GM15510 (cell line): ENCODE results near the gene NAT8L.

Source experiments
- POLR2A ChIP-seq: IDR thresholded peaks from 3 replicates; pipeline ENCODE4 v1.6.1; 2011; ENCODE audit warnings: borderline replicate concordance; ENCODE audit not compliant: insufficient read length; ENCODE audit errors: extremely low read depth

Gene NAT8L

DNA sequence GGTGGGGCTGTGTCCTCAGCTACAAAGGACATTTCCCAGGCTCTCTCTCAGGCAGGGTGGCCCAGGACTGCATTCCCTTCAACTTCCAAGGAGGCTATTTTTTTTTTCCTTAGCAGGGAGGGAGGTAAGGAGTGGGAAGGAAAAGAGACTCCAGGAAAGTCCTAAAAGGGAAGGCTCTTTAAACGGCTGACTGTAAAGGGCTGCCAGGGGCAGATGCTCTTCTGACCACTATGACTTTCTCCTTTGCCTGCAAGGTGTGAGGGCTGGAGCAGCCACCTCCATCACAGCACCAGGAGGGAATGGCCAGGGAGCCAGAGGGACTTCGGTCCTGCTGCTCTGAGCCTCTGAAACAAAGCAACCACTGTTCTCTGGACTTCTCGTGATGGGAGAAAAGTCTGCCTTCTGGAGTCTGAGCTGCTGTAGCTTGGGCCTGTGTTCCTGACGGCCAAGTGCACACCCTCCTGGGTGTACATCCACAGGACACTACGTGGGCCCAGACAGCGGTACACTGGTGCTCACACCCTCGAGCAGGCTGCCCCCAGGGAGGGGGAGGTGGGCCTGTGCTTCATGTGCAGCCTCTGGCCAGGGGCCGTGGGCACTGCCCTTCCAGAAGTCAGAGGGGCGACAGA lies 17.9 kb downstream of the NAT8L start:
- TF ChIP-seq POLR2A: no peak

DNA sequence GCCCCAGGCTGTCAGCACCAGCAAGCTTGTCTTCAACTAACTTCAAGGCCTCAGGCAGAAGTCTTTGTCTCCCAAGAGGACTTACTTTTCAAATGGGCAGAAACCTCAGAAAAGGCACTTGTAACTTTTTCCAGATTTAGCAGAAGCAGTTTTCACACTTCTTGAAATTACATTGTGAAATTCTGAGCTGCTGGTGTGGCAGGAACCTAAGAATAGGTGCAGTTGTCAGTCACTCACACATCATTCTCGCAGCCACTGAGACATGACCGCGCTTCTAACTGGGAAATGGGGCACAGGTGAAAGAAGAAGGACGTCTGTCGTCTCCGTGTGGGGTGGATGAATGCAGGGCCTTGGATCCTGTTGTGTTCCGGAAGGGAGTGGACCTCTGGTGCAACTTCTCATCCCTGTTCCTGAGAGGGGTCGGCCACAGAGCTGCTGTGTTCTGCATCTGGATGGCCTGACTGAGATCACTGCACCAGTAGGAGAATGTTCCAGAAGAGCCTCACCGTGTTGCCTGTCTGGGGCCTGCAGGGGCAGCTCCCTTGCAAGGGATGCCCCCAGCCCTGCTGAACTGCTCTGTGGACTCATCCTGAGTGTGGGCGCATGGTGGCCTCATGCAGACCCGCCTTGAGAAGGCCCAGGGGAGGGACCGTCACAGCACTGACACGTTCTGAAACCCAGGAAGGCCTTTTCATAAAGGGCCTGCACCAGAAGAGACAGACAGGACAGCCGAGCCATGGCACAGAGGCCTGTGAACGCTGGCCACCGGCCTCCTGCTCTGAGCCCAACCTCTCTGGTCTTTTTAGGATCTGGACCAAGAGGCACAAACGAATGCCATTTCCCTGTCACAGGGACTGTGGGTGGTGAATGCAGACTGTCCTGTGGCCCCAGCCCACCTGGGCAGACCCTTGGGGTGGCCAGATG lies 18.7 kb downstream of the NAT8L start:
- TF ChIP-seq POLR2A: no peak

DNA sequence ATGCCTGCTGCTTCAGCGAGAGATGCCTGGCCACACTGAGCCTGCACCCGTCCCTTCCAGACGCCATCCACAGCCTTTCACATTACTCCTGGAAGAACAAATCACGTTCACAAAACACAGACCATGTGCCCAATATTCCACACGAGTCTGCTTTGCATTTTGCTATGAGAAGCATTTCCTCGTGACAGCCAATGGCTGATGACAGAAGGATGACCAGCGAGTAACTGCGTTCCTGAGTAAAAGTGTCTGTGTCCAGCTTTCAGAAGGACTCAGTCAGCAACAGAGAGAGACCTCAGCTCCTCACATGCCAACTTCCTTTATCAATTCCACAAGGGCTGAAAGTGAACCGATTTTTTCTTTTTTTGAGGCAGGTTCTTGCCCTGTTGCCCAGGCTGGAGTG lies 19.5 kb downstream of the NAT8L start:
- no peak for TF ChIP-seq POLR2A

DNA sequence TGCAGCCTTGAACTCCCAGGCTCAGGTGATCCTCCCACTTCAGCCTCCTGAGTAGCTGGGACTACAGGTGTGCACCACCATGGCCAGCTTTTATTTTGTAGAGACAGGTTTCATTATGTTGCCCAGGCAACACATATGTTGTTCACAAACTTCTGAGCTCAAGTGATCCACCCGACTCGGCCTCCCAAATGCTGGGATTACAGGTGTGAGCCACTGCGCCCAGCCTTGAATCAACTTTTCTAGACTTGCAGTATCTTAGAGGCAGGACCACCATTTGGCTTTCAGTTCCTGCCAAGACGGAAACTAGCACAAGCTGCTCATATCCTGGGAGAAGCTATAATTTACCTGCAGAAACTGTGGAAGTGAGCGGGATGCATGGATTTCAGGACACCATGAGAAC lies 19.9 kb downstream of the NAT8L start:
- no peak for TF ChIP-seq POLR2A

DNA sequence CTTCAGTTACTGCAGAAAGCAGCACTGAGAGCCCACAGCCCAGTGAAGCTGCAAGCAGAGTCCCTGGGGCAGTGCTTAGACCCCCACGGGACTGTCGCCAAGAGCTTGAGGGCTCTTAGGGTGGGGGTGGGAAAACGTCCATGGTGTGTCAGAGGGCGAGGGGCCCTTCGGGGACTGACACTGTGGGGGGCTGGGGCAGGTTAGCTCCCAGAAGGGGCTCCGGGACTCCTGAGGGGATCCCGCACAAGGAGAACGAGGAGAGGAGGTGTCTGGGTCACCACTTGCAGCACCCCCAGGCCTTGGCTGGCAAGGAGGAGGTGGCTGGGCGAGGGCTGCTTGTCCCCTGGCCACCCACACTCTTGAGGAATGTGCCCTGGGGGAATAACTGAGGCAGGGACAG lies 20.8 kb downstream of the NAT8L start:
- TF ChIP-seq POLR2A: no peak

DNA sequence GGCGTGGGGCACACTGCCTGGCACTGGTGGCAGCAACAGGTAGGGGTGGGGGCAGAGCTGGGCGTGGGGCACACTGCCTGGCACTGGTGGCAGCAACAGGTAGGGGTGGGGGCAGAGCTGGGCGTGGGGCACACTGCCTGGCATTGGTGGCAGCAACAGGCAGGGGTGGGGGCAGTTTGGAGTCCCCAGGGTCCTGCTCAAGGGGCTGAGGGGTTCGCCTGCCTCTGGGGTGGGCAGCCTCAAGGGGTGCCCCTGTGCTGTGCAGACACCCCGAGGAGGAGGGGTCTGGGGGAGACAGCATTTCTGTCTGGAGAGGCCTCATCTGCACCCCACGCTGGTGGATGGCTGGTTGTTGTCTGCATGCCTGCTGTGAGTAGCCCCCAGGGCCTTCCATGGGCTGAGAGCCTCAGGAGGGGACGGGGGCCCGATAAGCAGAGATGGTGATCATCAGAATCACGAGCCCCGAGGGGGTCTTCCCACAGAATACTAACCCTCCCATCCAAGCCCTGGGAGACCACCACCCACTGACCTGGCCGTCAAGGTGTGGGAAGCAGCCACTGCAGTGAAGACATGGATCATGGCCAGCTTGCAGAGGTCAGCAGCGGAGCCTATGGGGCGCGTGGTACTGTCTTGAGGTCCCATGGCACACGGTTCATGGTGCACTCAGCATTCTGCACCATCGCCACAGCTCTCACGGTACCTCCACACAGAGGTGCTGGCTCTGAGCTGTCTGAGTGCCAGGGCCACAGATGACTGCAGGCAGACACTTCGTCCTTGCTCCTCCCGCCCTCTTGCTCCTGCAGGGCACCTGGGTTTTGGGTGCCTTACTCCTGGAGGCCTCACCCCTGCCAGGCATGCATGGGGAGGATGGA lies 21.5 kb downstream of the NAT8L start:
- TF ChIP-seq POLR2A: no peak

DNA sequence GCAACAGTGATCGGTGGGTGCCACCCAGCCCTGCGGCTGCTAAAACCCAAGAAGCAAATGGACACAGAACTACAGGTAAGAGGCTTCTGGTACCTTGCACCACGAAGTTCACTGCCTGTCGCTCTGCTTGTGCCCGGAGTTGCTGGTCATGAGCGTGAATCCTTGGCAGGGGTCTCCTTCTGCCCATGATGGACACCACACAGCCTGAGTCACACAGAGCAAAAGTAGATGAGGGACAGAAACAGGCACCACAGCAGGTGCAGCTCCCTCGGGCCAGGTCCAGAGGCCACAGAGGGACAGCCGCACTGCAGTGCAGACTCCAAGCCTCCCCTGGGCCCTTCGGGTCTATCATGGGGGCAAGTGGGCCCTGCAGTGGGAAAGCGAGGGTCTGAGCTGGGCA lies 22.4 kb downstream of the NAT8L start:
- TF ChIP-seq POLR2A: no peak

DNA sequence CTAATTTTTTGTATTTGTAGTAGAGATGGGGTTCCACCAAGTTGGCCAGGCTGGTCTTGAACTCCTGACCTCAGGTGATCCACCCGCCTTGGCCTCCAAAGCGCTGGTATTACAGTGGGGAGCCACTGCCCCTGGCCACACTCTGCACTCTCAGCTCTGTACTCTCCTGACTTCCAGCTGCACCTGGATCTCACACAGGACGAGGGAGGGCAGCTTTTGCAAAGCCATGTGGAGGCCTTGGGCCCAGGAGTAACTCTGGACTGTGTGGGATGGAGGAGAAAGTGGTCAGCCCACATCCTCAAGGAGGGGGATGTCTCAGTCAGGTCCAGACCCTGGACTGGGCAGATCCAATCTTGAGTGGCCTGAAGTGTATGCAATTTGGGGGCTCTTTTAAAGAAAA lies 23.0 kb downstream of the NAT8L start:
- no peak for TF ChIP-seq POLR2A

DNA sequence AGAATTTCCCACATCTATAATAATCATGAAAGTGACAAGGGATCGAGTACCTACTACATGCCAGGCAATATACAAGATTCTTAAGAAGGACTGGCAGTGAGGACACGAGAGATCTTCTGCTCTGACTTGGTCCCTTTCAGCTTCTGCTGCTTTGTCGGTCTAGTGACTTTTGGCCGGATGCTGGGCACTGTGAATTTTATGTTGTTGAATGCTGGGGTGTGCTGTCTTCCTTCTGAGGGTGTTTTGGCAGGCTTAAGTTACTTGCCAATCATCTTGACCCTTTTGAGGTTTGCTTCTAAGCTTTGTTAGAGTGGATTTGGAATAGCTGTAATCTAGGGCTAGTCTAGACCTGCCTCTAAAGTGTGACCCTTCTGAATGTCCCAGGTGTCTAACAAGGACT lies 23.5 kb downstream of the NAT8L start:
- TF ChIP-seq POLR2A: no peak

DNA sequence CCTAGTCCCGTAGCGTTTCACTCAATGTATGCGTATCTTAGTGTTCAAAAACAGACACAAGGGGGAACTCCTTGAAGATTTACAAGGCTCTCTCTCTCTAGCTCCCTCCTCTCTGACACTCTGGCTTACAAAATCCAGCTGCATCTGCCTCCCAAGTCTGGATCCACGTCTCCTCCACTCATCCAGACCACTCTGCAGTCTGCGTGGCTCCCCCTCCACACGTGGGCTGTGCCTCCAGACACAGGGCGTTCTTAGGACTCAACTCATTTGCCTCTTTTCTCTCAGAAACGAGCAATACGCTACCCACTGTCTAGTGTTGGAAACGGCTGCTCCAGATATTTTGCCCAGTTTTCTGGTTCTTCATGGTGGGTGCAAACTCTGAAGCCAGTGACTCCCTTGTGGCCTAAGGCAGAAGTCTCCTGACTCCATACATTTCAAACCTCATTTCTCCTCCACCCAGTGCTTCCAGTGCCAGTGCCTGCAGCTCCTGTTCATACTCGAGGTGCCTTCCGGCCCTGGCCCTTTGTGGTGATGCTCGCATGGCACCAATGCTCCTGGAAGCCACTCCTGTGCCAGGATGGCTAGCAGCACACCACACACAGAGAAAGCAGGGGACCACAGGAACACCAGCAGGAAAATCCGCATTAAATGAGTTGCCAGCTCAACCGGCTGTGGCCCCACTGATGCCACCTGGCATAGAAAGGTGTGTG lies 24.1 kb downstream of the NAT8L start:
- no peak for TF ChIP-seq POLR2A

DNA sequence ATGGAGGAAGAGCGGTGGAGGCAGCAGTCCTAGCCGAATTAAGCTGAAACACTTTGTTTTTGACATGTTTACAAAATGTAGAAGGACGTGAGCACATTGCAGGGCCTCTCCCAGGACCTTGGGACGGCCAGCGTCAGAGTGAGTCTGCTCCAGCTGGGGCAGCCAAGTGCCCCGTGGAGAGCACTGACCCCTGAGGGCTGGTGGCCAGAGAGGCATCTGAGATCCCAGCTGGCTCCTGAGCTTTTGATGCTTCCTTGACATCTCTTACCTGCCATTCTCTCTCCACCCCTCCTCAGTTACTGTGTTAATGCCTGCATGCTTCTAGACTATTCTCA lies 24.7 kb downstream of the NAT8L start:
- no peak for TF ChIP-seq POLR2A

DNA sequence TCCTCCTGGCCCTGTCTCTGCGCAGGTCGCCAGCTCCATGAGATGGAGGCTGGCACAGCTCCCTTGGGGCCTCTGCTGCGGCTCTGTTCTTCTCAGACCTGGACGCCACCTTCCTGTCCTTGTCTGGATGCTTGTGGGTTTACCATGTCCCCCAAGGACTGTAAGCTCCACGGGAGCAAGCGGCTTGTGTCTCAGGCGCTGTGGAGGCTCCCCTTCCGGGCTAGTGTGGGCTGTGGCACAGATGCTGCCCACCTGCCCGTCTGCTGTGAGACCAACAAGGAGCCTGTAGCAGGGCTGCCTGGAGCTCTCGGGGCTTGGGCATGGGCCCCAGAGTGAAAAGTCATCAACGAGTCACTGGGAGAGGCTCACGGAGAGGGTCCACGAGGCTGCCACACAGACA lies 25.2 kb downstream of the NAT8L start:
- TF ChIP-seq POLR2A: no peak

DNA sequence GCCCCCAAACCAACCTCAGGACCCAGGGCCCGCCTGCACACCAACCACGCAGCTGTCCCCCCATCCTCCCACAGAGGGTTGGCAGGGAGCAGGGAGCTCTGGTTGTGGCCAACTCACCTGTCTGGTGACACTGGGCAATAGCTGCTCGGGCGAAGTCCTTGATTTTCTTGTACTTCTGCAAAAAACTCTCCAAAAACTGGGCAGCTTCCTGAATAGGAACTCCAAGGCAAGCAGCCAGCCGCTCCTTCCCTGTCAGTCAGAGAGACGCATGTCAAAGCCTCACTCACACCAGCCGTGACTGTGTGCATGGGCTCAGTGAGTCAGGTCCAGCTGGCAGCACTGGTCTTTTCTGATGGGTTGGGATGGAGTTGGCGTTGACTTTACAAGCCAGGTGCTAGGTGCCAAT lies 26.4 kb downstream of the NAT8L start:
- TF ChIP-seq POLR2A: no peak

DNA sequence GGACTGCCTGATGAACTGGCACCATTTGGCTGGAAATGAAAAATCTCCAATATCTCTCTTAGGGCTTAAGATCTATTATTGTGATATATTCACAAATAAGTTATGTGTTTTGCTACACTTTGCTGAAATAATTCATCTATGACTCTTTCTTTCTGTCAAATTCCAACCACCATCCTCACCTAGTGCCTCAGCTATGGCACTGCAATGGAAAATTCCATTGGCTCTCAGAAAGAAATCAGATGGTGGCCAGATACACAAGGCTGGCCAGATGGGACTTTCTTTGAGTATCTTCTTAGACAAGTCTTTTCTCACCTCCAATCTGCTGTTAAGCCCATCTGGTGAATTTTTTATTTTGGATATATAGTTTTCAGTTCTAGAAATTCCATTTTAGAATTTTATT lies 28.0 kb downstream of the NAT8L start:
- no peak for TF ChIP-seq POLR2A

DNA sequence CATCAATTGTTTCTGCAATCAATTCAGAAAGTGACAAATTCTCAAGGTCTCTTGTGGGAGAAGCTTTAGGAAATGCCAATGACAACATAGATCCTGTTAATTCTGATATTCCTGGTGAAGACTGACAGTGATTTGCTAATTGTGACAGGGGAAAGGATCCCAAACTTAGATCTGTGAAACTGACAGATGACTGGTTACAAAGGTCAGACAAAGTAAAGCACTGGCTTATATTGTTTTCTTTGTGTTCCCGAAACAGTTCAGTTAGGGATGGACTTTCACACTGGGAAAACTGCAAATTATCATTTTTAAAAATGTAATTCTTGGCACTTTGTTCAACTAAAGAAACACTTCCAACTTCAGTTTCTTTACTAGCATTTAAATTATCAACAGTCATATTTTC lies 30.1 kb downstream of the NAT8L start:
- no peak for TF ChIP-seq POLR2A
